ENCODE measurements around the gene LMO7.

GRCh38 chr13:75825161-75825560, 189.0 kb downstream of the LMO7 start:
- TF ChIP-seq CEBPB (IDR thresholded peaks at IDR 0.05), result no peak
- TF ChIP-seq, protein P1, sequence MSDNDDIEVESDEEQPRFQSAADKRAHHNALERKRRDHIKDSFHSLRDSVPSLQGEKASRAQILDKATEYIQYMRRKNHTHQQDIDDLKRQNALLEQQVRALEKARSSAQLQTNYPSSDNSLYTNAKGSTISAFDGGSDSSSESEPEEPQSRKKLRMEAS (IDR thresholded peaks at IDR 0.05), result no peak
